Activated CD4-positive, alpha-beta memory T cell treated with anti-CD3 and anti-CD28 coated beads, Interleukin-2, amount 10 ng/mL, durations not matched to agents 7 days and 5 days (primary cell): ENCODE data around the gene GAS6. TPM values are rescaled to one million over a fixed set of nuclear protein-coding genes. Genes with fewer than 3 reads are reported as not detected.

ENCODE experiments used
- CTCF ChIA-PET: fragments of 350-600 bp; sonication (Branson Sonifier 250); formaldehyde crosslinking; loops from one replicate; lab custom pipeline; 2021; ENCODE audit warnings: antibody characterized with exemption, inconsistent platforms; lab: Charles Lee
- POLR2A ChIA-PET: fragments of 350-600 bp; sonication (Branson Sonifier 250); formaldehyde crosslinking; loops from one replicate; lab custom pipeline; 2021; ENCODE audit warnings: antibody characterized with exemption; lab: Charles Lee
- DNase-seq: peaks from one replicate; pipeline ENCODE4 v3.0.0-alpha.2; 2020
- H3K27ac Mint-ChIP-seq: one replicate; pipeline ENCODE4 v1.8.0; 2021; ENCODE audit warnings: mild to moderate bottlenecking, mixed read lengths
- H3K27me3 Mint-ChIP-seq: one replicate; pipeline ENCODE4 v1.8.0; 2021; ENCODE audit warnings: mixed read lengths
- H3K36me3 Mint-ChIP-seq: one replicate; pipeline ENCODE4 v1.8.0; 2021; ENCODE audit warnings: low read depth, mixed read lengths
- H3K4me1 Mint-ChIP-seq: one replicate; pipeline ENCODE4 v1.8.0; 2021; ENCODE audit warnings: mixed read lengths
- H3K4me3 Mint-ChIP-seq: one replicate; pipeline ENCODE4 v1.8.0; 2021; ENCODE audit warnings: mild to moderate bottlenecking, mixed read lengths
- H3K9me3 Mint-ChIP-seq: one replicate; pipeline ENCODE4 v1.8.0; 2021; ENCODE audit warnings: mixed read lengths
- total RNA-seq, 2 experiments: library from RNA; stranded (reverse); gene quantifications; one replicate each; pipeline ENCODE4 v1.2.3, GENCODE V29; 2021

The GAS6 gene
- total RNA-seq, 2 experiments from 2014 or later, result 1.3 to 1.8 TPM

DNA sequence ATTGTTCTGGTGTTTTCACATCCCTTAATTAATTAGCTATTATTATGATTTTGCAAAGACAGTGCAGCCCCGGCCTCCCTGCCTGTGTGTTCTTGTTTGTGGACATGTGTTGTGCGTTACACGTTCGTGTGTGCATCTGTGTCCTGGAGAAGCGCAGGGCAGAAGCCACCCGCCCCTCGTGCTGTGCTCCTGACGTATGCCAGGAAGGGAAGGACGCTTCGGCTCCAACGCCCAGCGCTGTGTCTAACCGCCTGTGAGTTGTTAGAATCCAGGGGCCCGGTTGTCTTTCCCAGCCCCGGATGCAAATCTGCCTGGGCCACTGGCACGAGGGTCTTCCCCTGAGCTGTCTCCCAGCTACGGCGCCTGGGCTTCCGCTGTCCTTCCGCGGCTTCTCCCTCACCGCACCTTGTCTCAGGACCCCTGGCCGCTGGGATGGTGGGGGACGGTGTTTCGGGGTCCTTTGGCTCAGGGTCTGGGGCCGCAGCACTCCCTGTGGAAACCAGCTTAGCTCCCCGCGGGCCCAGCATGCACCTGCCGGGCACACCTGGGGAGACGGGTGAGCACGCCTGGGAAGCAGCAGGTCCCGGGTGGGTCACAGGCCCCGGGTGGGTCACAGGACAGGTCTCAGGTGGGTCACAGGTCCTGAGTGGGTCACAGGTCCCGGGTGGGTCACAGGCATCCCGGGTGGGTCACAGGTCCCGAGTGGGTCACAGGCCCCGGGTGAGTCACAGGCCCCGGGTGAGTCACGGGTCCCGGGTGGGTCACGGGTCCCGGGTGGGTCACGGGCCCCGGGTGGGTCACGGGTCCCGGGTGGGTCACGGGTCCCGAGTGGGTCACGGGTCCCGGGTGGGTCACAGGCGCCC lies 51.5 kb downstream of the GAS6 start:
- ChIA-PET CTCF (no interaction called here), POLR2A (no interaction called here)
- no peak overlapping the region for H3K27ac Mint-ChIP-seq
- peaks cover 3% of the 10 kb centered on the region for H3K36me3 Mint-ChIP-seq
- peaks cover 22% of the 10 kb centered on the region for H3K4me1 Mint-ChIP-seq
- peaks cover 10% of the 10 kb centered on the region for H3K9me3 Mint-ChIP-seq
- no peak overlapping the region for H3K4me3 Mint-ChIP-seq
- no peaks in the 10 kb centered on the region for H3K27me3 Mint-ChIP-seq
- DNase-seq, result no peak

DNA sequence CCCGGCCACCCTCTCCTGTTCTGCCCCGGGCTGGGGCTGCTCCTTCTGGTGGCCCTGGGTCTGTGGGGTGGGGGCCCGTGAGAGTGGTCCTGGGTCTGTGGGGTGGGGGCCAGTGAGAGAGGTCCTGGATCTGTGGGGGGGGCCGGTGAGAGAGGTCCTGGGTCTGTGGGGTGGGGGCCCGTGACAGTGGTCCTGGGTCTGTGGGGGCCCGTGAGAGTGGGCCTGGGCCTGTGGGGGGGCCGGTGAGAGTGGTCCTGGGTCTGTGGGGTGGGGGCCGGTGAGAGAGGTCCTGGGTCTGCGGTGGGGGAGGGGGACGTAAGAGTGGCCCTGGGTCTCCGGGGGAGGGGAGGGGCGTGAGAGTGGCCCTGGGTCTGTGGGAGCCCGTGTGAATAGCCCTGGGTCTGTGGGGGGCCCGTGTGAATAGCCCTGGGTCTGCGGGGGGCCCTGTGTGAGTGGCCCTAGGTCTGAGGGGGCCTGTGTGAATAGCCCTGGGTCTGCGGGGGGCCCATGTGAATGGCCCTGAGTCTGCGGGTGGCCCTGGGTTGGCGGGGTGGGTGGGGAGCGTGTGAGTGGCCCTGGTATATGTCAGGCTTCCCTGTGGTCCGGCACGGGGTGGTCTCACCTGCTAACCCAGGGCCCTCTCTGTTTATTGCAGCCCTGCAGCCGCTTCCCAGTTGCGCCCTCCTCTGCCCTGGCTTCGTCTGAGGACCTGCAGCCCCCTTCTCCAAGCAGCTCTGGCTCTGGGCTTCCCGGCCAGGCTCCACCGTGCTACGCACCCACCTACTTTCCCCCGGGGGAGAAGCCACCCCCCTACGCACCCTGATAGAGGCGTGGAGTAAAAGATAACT lies 52.6 kb downstream of the GAS6 start:
- Mint-ChIP-seq H3K4me1 (peaks cover 13% of the 10 kb centered on the region), H3K9me3 (peaks cover 10% of the 10 kb centered on the region), H3K4me3 (no peak overlapping the region), H3K27ac (no peak overlapping the region), H3K27me3 (no peaks in the 10 kb centered on the region), H3K36me3 (peaks cover 3% of the 10 kb centered on the region)
- ChIA-PET POLR2A (no interaction called here), CTCF (no interaction called here)
- DNase-seq, result no peak

DNA sequence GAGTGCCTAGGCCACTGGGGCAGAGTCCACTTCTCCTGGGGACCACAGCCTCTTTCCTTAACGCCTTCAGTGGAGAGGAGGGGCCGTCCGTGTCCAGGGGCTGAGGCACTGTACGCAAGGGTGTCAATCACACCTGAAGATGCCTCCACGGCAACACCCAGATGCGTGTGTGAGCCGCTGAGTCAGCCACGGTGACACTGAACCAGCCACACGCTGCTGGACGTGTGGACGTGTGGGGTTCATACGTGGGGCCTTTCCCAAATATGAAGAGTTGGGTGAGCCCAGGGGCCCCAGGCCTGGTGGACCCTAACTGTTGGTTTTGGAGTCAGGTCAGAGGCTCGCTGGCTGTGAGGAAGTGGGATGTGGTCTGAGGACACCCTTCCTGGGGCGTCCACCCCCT lies 53.2 kb downstream of the GAS6 start:
- ChIA-PET CTCF (no interaction called here), POLR2A (no interaction called here)
- Mint-ChIP-seq H3K4me3 (no peak overlapping the region), H3K4me1 (peaks cover 6% of the 10 kb centered on the region), H3K27me3 (no peaks in the 10 kb centered on the region), H3K36me3 (peaks cover 3% of the 10 kb centered on the region), H3K9me3 (peaks cover 10% of the 10 kb centered on the region), H3K27ac (no peak overlapping the region)
- DNase-seq, result no peak

DNA sequence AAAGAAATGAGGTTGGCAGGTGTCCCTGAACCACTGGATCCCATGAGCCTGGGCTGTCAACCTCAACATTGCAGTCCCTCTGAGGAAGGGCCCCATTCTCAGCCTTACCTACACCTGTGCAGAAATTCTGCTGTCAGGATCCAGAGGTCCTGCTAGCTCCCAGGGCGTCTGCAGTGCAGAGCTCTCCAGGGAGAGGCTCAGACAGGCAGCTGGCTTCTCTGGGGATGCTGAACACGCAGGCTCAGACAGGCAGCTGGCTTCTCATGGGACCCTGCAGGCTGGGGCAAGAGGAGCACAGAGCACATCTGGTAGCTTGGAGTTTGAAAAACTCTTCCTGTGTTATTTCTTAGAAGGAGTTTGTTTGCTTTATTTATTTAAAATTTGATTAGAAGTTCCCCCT lies 53.9 kb downstream of the GAS6 start:
- Mint-ChIP-seq H3K9me3 (peaks cover 10% of the 10 kb centered on the region), H3K36me3 (peaks cover 3% of the 10 kb centered on the region), H3K4me3 (no peak overlapping the region), H3K4me1 (peaks cover under 1% of the 10 kb centered on the region), H3K27me3 (no peaks in the 10 kb centered on the region), H3K27ac (no peak overlapping the region)
- CTCF ChIA-PET, result no interaction called here
- POLR2A ChIA-PET, result no interaction called here
- DNase-seq, result no peak

DNA sequence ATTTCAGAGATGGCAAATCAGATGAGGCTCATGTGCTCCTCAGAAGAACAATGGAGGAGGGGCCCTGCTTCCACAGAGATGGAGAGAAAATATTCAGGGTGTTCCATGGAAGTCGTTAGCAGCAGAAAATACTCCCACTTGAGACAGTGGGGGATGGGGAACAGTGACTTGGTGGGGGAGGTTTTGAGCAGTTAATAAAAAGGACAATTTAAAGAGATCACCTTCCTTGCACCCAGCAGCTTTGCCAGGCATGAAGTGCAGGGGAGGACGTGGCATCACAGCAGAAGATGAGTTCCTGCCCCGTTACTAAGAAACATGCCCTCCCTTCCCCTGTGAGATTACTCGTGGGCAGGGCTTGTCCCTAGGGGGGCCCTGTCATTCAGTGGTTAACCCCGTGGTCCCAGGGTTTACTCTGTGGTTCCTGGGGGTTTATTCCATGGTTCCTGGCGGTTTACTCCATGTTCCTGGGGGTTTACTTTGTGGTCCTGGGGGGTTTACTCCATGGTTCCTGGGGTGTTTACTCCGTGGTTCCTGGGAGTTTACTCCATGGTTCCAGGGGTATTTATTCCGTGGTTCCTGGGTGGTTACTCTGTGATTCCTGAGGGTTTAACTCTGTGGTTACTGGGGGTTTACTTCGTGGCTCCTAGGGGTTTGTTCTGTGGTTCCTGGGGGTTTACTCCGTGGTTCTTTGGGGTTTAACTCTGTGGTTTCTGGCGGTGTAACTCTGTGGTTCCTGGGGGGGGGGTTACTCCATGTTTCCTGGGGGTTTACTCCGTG lies 55.6 kb downstream of the GAS6 start:
- Mint-ChIP-seq H3K27ac (no peak overlapping the region), H3K4me1 (no peaks in the 10 kb centered on the region), H3K9me3 (peaks cover 10% of the 10 kb centered on the region), H3K4me3 (no peak overlapping the region), H3K27me3 (no peaks in the 10 kb centered on the region), H3K36me3 (peaks cover 3% of the 10 kb centered on the region)
- CTCF ChIA-PET, result no interaction called here
- POLR2A ChIA-PET, result no interaction called here
- no peak for DNase-seq

DNA sequence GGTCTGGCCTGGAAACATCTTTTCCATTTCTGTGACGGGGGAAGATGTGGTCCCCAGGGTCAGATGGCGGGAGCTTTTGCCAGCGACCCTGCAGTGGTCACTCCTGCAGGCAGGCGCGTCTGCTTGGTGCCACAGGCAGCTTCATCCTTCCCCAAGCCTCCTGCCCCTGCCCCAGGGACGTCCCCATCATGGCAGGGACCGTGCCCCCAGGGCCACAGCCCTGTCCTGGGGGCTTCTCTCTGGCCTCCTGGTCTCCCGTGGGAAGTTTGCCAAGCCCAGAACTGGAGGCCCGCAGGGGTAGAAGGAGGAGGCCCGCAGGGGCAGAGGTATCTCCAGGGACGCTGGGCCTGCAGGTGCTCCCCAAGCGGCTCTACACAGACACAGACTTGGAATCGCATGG lies 57.4 kb downstream of the GAS6 start:
- CTCF ChIA-PET, result no interaction called here
- no peak for DNase-seq
- POLR2A ChIA-PET, result no interaction called here
- H3K27ac Mint-ChIP-seq, result no peak overlapping the region
- H3K4me1 Mint-ChIP-seq, result no peaks in the 10 kb centered on the region
- peaks cover 10% of the 10 kb centered on the region for H3K9me3 Mint-ChIP-seq
- H3K4me3 Mint-ChIP-seq, result no peak overlapping the region
- no peaks in the 10 kb centered on the region for H3K27me3 Mint-ChIP-seq
- H3K36me3 Mint-ChIP-seq, result peaks cover 3% of the 10 kb centered on the region

DNA sequence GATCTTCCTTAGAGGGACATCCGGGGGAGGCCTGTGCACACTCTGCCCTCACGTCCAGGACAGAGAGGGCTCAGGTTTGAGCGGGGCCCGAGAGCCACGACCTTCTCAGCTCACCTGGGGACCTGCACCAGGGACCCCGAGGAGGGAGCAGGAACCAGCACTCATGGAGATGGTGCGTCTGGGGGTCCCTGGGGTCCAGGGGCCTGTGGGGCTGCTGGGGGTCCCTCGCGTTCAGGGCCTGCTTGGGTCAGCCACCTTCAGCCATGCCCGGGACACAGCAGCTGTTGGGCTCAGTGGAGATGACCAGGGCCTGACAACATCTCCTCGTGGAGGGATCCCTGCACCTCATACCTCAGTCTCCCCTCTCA lies 57.8 kb downstream of the GAS6 start:
- H3K4me1 Mint-ChIP-seq, result no peaks in the 10 kb centered on the region
- no peak overlapping the region for H3K4me3 Mint-ChIP-seq
- no peak overlapping the region for H3K27ac Mint-ChIP-seq
- POLR2A ChIA-PET, result no interaction called here
- peaks cover 3% of the 10 kb centered on the region for H3K36me3 Mint-ChIP-seq
- DNase-seq, result no peak
- CTCF ChIA-PET, result no interaction called here
- H3K9me3 Mint-ChIP-seq, result peaks cover 10% of the 10 kb centered on the region
- H3K27me3 Mint-ChIP-seq, result no peaks in the 10 kb centered on the region

DNA sequence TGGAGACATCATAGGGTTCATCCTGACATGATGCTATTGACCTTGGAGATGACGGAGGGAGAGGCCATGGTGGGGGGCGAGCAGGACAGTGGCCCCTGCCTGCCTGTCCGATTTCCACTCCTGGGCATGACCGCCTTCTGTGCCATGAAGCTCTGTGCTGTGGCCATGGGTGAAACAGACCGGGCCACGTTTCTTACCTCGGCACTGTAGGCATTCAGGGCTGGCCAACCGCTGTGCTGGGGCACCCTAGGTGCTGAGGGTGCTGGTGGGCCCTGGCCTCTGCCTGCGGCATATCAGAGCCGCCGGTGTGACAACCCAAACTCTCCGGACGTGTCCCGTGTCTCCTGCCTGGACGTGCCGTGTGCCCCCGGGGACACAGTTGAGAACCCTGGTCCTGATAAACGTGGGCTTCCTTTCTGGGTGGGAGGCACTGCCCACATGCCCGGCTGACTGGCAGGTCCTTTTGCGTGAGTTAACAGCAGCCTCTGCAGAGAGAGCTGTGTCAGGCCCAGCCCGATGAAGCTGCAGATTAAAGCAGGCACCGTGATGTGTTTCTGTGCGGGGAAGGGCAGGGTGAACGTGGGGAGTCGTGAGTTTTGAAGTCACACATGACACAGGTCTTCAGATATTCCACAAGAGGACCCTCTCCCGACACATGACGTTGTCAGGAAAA lies 58.3 kb downstream of the GAS6 start:
- POLR2A ChIA-PET, result no interaction called here

DNA sequence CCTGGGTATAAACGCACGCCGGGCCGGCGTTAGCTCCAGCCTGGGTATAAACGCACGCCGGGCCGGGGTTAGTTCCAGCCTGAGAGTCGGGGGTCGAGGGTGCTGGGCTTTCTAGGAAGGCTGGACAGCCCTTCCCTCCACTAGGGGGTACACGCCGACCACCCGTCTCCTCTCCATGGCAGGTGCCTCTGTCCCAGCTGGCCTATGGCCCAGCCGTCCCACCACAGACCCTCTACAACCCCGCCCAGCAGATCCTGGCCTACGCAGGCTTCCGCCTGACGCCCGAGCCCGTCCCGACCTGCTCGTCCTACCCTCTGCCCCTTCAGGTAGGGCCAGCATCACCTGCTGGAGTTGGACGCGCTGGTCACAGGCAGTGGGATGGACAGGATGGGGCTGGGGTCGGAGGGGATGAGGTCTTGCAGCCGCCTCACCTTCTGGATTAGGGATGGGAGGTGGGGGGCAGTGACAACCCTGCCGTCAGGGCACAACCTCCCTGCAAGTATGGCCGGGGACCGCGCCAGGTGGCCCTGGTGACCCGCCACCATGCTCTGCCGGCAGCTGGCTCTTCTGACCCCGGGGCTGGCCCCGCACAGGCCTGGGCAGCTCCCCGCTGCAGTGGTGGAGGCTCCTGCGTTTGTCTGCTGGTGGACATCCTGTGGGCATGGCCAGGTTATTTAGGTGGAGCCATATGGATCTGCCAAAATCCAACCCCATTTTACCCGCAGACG lies 59.0 kb downstream of the GAS6 start:
- H3K4me3 Mint-ChIP-seq, result no peak overlapping the region
- no peak overlapping the region for H3K27ac Mint-ChIP-seq
- H3K27me3 Mint-ChIP-seq, result no peaks in the 10 kb centered on the region
- H3K9me3 Mint-ChIP-seq, result peaks cover 7% of the 10 kb centered on the region
- H3K4me1 Mint-ChIP-seq, result no peaks in the 10 kb centered on the region
- ChIA-PET CTCF (no interaction called here), POLR2A (no interaction called here)
- H3K36me3 Mint-ChIP-seq, result peaks cover 3% of the 10 kb centered on the region
- DNase-seq, result no peak

More for the DNA sequence above, 58.3 kb downstream of the GAS6 start:
- Mint-ChIP-seq H3K9me3 (peaks cover 10% of the 10 kb centered on the region), H3K27me3 (no peaks in the 10 kb centered on the region), H3K4me3 (no peak overlapping the region), H3K4me1 (no peaks in the 10 kb centered on the region), H3K27ac (no peak overlapping the region), H3K36me3 (peaks cover 3% of the 10 kb centered on the region)
- DNase-seq, result no peak
- CTCF ChIA-PET, result no interaction called here

DNA sequence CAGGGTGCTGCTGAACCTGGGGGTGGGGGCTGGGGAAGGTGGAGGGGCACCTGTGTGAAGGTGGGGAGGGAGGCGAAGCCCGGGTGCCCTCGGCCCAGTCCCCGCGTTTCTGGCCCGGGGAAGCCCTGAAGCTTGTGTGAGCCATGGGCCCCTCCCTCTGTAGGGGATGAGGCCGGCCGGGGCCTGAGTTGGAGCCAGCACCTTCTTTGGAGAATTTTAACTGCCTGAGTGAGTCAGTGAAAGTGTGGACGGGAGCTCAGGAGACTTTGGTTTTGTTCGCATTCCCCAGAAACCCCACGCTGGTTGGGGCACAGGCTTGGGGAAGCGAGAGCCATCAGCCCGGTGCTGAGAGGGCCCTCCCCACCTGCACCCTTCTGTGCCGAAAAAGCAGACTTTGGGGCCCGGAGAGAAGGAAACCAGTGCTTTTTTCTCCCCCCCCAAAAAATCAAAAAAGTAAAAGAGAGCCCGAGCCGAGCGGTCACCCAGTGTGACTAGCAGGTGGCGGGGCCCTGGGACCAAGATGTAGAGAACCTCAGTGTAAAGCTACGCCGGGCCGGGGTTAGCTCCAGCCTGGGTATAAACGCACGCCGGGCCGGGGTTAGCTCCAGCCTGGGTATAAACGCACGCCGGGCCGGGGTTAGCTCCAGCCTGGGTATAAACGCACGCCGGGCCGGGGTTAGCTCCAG lies 59.7 kb downstream of the GAS6 start:
- H3K27ac Mint-ChIP-seq, result no peak overlapping the region
- POLR2A ChIA-PET, result no interaction called here
- H3K4me3 Mint-ChIP-seq, result no peak overlapping the region
- CTCF ChIA-PET, result no interaction called here
- H3K4me1 Mint-ChIP-seq, result no peaks in the 10 kb centered on the region
- H3K36me3 Mint-ChIP-seq, result peaks cover 3% of the 10 kb centered on the region
- H3K9me3 Mint-ChIP-seq, result peaks cover 4% of the 10 kb centered on the region
- DNase-seq, result no peak
- no peaks in the 10 kb centered on the region for H3K27me3 Mint-ChIP-seq

DNA sequence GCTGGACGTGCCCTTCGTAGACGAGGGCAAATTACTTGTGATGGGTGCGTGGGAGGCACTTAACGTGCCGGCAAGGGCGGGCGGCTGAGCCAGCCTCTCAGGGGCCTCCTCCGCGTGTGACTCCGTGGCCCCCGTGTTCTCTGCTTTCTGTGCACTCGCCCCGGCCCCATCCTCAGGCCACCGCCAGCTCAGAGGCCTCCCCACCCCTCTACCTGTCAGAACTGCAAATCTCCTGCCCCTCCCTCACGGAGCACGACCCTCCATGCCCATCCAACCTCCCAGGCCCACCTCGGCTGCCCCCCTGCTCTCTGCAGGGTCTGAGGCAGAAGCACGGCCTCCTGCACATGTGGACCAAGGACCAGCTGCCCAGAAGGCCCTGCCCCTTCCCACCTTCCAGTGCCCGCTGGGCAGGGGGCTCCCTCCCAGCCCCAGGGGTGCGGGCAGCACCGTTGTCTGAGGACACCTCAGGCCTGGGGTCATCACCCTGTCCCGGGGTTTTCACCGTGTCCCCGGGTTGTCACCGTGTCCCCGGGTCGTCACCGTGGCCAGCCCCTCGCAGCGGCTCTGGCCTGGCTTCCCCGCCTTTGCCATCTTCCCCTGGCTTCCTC lies 60.4 kb downstream of the GAS6 start:
- no peak overlapping the region for H3K4me3 Mint-ChIP-seq
- DNase-seq, result no peak
- POLR2A ChIA-PET, result no interaction called here
- H3K9me3 Mint-ChIP-seq, result peaks cover 4% of the 10 kb centered on the region
- no peaks in the 10 kb centered on the region for H3K4me1 Mint-ChIP-seq
- H3K36me3 Mint-ChIP-seq, result peaks cover 3% of the 10 kb centered on the region
- no peak overlapping the region for H3K27ac Mint-ChIP-seq
- H3K27me3 Mint-ChIP-seq, result no peaks in the 10 kb centered on the region
- CTCF ChIA-PET, result no interaction called here
